PC-3 (cell line): ENCODE measurements around the gene ITGAE. TPM values are rescaled to one million over a fixed set of nuclear protein-coding genes. Genes with fewer than 3 reads are reported as not detected.
"Not testable (repeated sequence)": the region's sequence is repeated elsewhere in the genome, so short reads cannot be mapped to it uniquely, and the experiment has no call there.

Source experiments
- ATAC-seq: fragments of 200-7000 bp; cut with Tn5 transposase; 2 replicates; pipeline ENCODE4 v1.9.1; 2020; ENCODE audit warnings: mild to moderate bottlenecking, moderate library complexity
- BruUV-seq: library from RNA; stranded (reverse); fragments of 400-500 nt; replicated peaks from 2 replicates; lab custom pipeline; 2021; lab: Mats Ljungman, UMichigan
- CTCF ChIA-PET: fragments of 300-600 bp; sonication (Branson Sonifier 250); formaldehyde crosslinking; loops from one replicate; lab custom pipeline; 2022; ENCODE audit warnings: antibody characterized with exemption; lab: Charles Lee
- POLR2A ChIA-PET: fragments of 300-600 bp; sonication (Branson Sonifier 250); formaldehyde crosslinking; loops from one replicate; lab custom pipeline; 2022; ENCODE audit warnings: antibody characterized with exemption; ENCODE audit not compliant: unreplicated experiment; lab: Charles Lee
- DNase-seq: peaks from one replicate; pipeline ENCODE4 v3.0.0-alpha.2; 2015
- H2AFZ ChIP-seq: fragments of 300-600 bp; sonication (generic); 2 replicates; pipeline ENCODE4 v1.6.0; 2016; ENCODE audit warnings: antibody characterized with exemption, low read length
- H3F3A ChIP-seq: fragments of 300-600 bp; sonication (generic); one replicate; pipeline ENCODE4 v1.6.0; 2017; ENCODE audit warnings: antibody characterized with exemption, low read length, control low read depth, mild to moderate bottlenecking; ENCODE audit not compliant: unreplicated experiment
- H3K27ac ChIP-seq: fragments of 300-600 bp; sonication (generic); 2 replicates; pipeline ENCODE4 v1.5.1; 2016; ENCODE audit warnings: mild to moderate bottlenecking, low read length
- H3K27me3 ChIP-seq: fragments of 300-600 bp; sonication (generic); 2 replicates; pipeline ENCODE4 v1.6.1; 2016; ENCODE audit warnings: low read length, mixed read lengths
- H3K36me3 ChIP-seq: fragments of 300-600 bp; sonication (generic); 2 replicates; pipeline ENCODE4 v1.6.1; 2016; ENCODE audit warnings: low read depth, mixed run types, low read length, mixed read lengths
- H3K4me1 ChIP-seq: fragments of 300-600 bp; sonication (generic); 2 replicates; pipeline ENCODE4 v1.5.1; 2016; ENCODE audit warnings: low read length; ENCODE audit not compliant: insufficient read depth
- H3K4me2 ChIP-seq: fragments of 300-600 bp; sonication (generic); 2 replicates; pipeline ENCODE4 v1.6.0; 2016; ENCODE audit warnings: low read length
- H3K4me3 ChIP-seq: fragments of 300-600 bp; sonication (generic); 2 replicates; pipeline ENCODE4 v1.5.1; 2016; ENCODE audit warnings: mild to moderate bottlenecking, low read length, mixed read lengths
- H3K79me2 ChIP-seq: fragments of 300-600 bp; sonication (generic); 2 replicates; pipeline ENCODE4 v1.6.1; 2017; ENCODE audit warnings: low read length, mixed read lengths
- H3K9ac ChIP-seq: fragments of 300-600 bp; sonication (generic); 2 replicates; pipeline ENCODE4 v1.6.0; 2016; ENCODE audit warnings: mild to moderate bottlenecking, low read length
- H3K9me2 ChIP-seq: fragments of 300-600 bp; sonication (generic); replicated peaks from 2 replicates; pipeline ENCODE4 v1.6.1; 2016; ENCODE audit warnings: mixed run types, low read length, mixed read lengths
- H3K9me3 ChIP-seq: fragments of 300-600 bp; sonication (generic); 2 replicates; pipeline ENCODE4 v1.6.1; 2016; ENCODE audit warnings: low read length, mixed read lengths
- H4K20me1 ChIP-seq: fragments of 300-600 bp; sonication (generic); 2 replicates; pipeline ENCODE4 v1.6.1; 2016; ENCODE audit warnings: low read length, mixed read lengths
- EZH2 ChIP-seq: fragments of 300-600 bp; sonication (generic); IDR thresholded peaks from one replicate; pipeline ENCODE4 v1.6.1; 2017; ENCODE audit warnings: antibody characterized with exemption, mild to moderate bottlenecking, low read length; ENCODE audit not compliant: unreplicated experiment
- EZH2phosphoT487 ChIP-seq: fragments of 300-600 bp; sonication (generic); IDR thresholded peaks from 2 replicates; pipeline ENCODE4 v1.6.1; 2018; ENCODE audit warnings: mild to moderate bottlenecking, antibody characterized with exemption, low read length, borderline replicate concordance
- intact Hi-C: fragments of 100-400 bp; cut with micrococcal nuclease; formaldehyde crosslinking; loops from 2 replicates; pipeline ENCODE4 v1.9.0; 2023
- total RNA-seq: library from RNA; depleted of rRNA; stranded (reverse); fragments of >200 nt; gene quantifications from 2 replicates; pipeline ENCODE4 v1.2.3, GENCODE V29; 2014
- TF ChIP-seq, protein P1 (sequence below): fragments of 300-600 bp; sonication (generic); conservative IDR thresholded peaks from 2 replicates; pipeline ENCODE4 v1.5.1; 2017; ENCODE audit warnings: antibody characterized with exemption, low read depth, mild to moderate bottlenecking, low read length

Gene ITGAE
- total RNA-seq, 1 experiment from 2014 or later, result 42.0 TPM

GRCh38 chr17:3738562-3739295 is 62.3 kb downstream of the ITGAE start:
- peak overlapping the region; percentile 84 for H3K4me2 ChIP-seq
- POLR2A ChIA-PET, result no interaction called here
- H3K9me2 ChIP-seq, result no peaks in the 10 kb centered on the region
- H3K27ac ChIP-seq, result no peak overlapping the region
- no peaks in the 10 kb centered on the region for H4K20me1 ChIP-seq
- intact Hi-C loops, result no loop called here
- H3K36me3 ChIP-seq, result no peaks in the 10 kb centered on the region
- ATAC-seq (peak; percentile 50), DNase-seq (peak; percentile 43)
- no peak for TF ChIP-seq EZH2
- TF ChIP-seq, protein P1, sequence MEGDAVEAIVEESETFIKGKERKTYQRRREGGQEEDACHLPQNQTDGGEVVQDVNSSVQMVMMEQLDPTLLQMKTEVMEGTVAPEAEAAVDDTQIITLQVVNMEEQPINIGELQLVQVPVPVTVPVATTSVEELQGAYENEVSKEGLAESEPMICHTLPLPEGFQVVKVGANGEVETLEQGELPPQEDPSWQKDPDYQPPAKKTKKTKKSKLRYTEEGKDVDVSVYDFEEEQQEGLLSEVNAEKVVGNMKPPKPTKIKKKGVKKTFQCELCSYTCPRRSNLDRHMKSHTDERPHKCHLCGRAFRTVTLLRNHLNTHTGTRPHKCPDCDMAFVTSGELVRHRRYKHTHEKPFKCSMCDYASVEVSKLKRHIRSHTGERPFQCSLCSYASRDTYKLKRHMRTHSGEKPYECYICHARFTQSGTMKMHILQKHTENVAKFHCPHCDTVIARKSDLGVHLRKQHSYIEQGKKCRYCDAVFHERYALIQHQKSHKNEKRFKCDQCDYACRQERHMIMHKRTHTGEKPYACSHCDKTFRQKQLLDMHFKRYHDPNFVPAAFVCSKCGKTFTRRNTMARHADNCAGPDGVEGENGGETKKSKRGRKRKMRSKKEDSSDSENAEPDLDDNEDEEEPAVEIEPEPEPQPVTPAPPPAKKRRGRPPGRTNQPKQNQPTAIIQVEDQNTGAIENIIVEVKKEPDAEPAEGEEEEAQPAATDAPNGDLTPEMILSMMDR, result no peak
- no peak for TF ChIP-seq EZH2phosphoT487
- no TSS peak for BruUV-seq
- peaks cover 11% of the 10 kb centered on the region for H3K4me1 ChIP-seq
- no peaks in the 10 kb centered on the region for H3K9me3 ChIP-seq
- no peaks in the 10 kb centered on the region for H3F3A ChIP-seq
- H3K9ac ChIP-seq, result no peak overlapping the region
- H3K79me2 ChIP-seq, result no peaks in the 10 kb centered on the region
- H2AFZ ChIP-seq, result peak overlapping the region; percentile 80
- H3K27me3 ChIP-seq, result no peaks in the 10 kb centered on the region
- H3K4me3 ChIP-seq, result peak overlapping the region; percentile 59
- CTCF ChIA-PET, result interaction anchor here (1.2 to 1.4 kb wide), 2 partner anchors 34 to 108 kb away, joined by 5 to 8 read pairs; partner anchors contain the start of gene NCBP3

DNA sequence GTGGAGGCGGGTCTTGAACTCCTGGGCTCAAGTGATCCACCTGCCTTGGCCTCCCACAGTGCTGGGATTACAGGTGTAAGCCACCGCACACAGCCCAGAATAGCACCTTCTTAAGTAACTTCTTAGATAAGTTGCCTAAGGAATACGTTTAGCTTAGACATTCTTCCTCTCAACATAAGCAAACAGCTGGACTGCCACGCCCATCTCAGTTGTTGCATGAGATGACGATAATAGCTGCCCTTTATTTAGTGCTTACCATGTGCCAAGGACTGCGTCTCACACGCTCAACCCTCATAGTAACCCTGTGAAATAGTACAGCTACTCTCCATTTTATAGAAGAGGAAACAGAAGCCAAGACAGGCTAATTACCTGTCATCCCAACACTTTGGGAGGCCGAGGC is 65.5 kb downstream of the ITGAE start:
- H3K4me3 ChIP-seq, result no peak overlapping the region
- H3K9me2 ChIP-seq, result no peaks in the 10 kb centered on the region
- TF ChIP-seq EZH2phosphoT487 (no peak), EZH2 (no peak)
- TF ChIP-seq, protein P1, result no peak
- H3F3A ChIP-seq, result no peaks in the 10 kb centered on the region
- H3K9ac ChIP-seq, result no peak overlapping the region
- ChIA-PET CTCF (interaction anchor here (0.6 kb wide), 2 partner anchors 19 to 70 kb away, joined by 3 read pairs; no protein-coding TSS in a partner anchor), POLR2A (no interaction called here)
- H3K9me3 ChIP-seq, result no peaks in the 10 kb centered on the region
- ATAC-seq, result no peak
- H3K27me3 ChIP-seq, result no peaks in the 10 kb centered on the region
- no peaks in the 10 kb centered on the region for H3K36me3 ChIP-seq
- DNase-seq, result no peak
- H3K27ac ChIP-seq, result no peak overlapping the region
- H3K79me2 ChIP-seq, result no peaks in the 10 kb centered on the region
- H3K4me2 ChIP-seq, result no peak overlapping the region
- H2AFZ ChIP-seq, result no peak overlapping the region
- no TSS peak for BruUV-seq
- intact Hi-C loops, result no loop called here
- peaks cover 13% of the 10 kb centered on the region for H3K4me1 ChIP-seq
- H4K20me1 ChIP-seq, result no peaks in the 10 kb centered on the region

- DNase-seq, H3K4me2 ChIP-seq, H3K79me2 ChIP-seq, ATAC-seq, H4K20me1 ChIP-seq, H3K36me3 ChIP-seq, H3F3A ChIP-seq, H2AFZ ChIP-seq, H3K4me3 ChIP-seq, H3K9me2 ChIP-seq, H3K9ac ChIP-seq, BruUV-seq, H3K9me3 ChIP-seq, H3K27me3 ChIP-seq, H3K27ac ChIP-seq, POLR2A ChIA-PET: not testable (repeated sequence)
- intact Hi-C loops, result loop anchor here (5.0 kb wide), 1 partner anchor 53 kb away; no protein-coding TSS in a partner anchor
- peaks cover 13% of the 10 kb centered on the region for H3K4me1 ChIP-seq
- CTCF ChIA-PET, result interaction anchor here (0.6 kb wide), 1 partner anchor 204 kb away, joined by 3 read pairs; no protein-coding TSS in a partner anchor
Observed at GRCh38 chr17:3734911-3735276, 66.1 kb downstream of the ITGAE start.
